IMR-90 (cell line): Measurements from ENCODE around the gene CDC25B. TPM values are rescaled to one million over a fixed set of nuclear protein-coding genes. Genes with fewer than 3 reads are reported as not detected.

Source experiments
- ATAC-seq: fragments of 200-7000 bp; cut with Tn5 transposase; 2 replicates; pipeline ENCODE4 v1.9.1; 2020; ENCODE audit warnings: low read depth, mild to moderate bottlenecking, moderate library complexity
- BruUV-seq: library from RNA; stranded (reverse); fragments of 400-500 nt; replicated peaks from 2 replicates; lab custom pipeline; 2021; lab: Mats Ljungman, UMichigan
- CTCF ChIA-PET: fragments of 300-600 bp; formaldehyde crosslinking; extraction: SDS; loops from one replicate; lab custom pipeline; 2021; ENCODE audit warnings: antibody characterized with exemption; lab: Yijun Ruan, JAX
- POLR2A ChIA-PET: fragments of 300-600 bp; sonication (Branson Sonifier 250); formaldehyde crosslinking; loops from one replicate; lab custom pipeline; 2022; ENCODE audit warnings: antibody characterized with exemption; ENCODE audit not compliant: unreplicated experiment; lab: Charles Lee
- DNase-seq: peaks from one replicate; pipeline ENCODE4 v3.0.0; 2013
- H2AFZ ChIP-seq: replicated peaks from 2 replicates; pipeline ENCODE3; 2013; ENCODE audit warnings: low read length, mild to moderate bottlenecking; ENCODE audit not compliant: poor library complexity
- H2AK5ac ChIP-seq: 2 replicates; pipeline ENCODE4 v1.6.1; 2013; ENCODE audit warnings: low read depth, low read length, inconsistent platforms
- H2AK9ac ChIP-seq: replicated peaks from 2 replicates; pipeline ENCODE3; 2013; ENCODE audit warnings: mild to moderate bottlenecking, low read depth, low read length, moderate library complexity; ENCODE audit not compliant: poor library complexity
- H2BK120ac ChIP-seq: 2 replicates; pipeline ENCODE4 v1.6.1; 2013; ENCODE audit warnings: low read depth, low read length, inconsistent platforms
- H2BK15ac ChIP-seq: 3 replicates; pipeline ENCODE4 v1.6.1; 2013; ENCODE audit warnings: low read depth, low read length, inconsistent platforms
- H2BK20ac ChIP-seq: 2 replicates; pipeline ENCODE4 v1.6.1; 2013; ENCODE audit warnings: low read depth, mild to moderate bottlenecking, inconsistent platforms, low read length, moderate library complexity
- H2BK5ac ChIP-seq: 2 replicates; pipeline ENCODE4 v1.6.1; 2013; ENCODE audit warnings: mild to moderate bottlenecking, low read depth, low read length, inconsistent platforms; ENCODE audit not compliant: poor library complexity, severe bottlenecking
- H3K14ac ChIP-seq: replicated peaks from 2 replicates; pipeline ENCODE4 v1.6.1; 2013; ENCODE audit warnings: low read depth, low read length, inconsistent platforms
- H3K18ac ChIP-seq: 2 replicates; pipeline ENCODE4 v1.6.1; 2013; ENCODE audit warnings: low read depth, low read length, control low read depth
- H3K23ac ChIP-seq: 2 replicates; pipeline ENCODE4 v1.6.1; 2013; ENCODE audit warnings: low read depth, low read length, inconsistent platforms
- H3K27ac ChIP-seq: 2 replicates; pipeline ENCODE4 v1.5.1; 2013; ENCODE audit warnings: mild to moderate bottlenecking, control low read depth, low read length; ENCODE audit not compliant: insufficient read depth
- H3K27me3 ChIP-seq: 2 replicates; pipeline ENCODE4 v1.6.1; 2013; ENCODE audit warnings: low read length; ENCODE audit not compliant: control insufficient read depth, insufficient read depth
- H3K36me3 ChIP-seq: 2 replicates; pipeline ENCODE4 v1.6.1; 2013; ENCODE audit warnings: low read length, mixed read lengths; ENCODE audit not compliant: control insufficient read depth, insufficient read depth
- H3K4ac ChIP-seq: 2 replicates; pipeline ENCODE4 v1.6.1; 2013; ENCODE audit warnings: low read depth, low read length, inconsistent platforms
- H3K4me1 ChIP-seq: 2 replicates; pipeline ENCODE4 v1.6.1; 2013; ENCODE audit warnings: low read length, mixed read lengths; ENCODE audit not compliant: control insufficient read depth, insufficient read depth
- H3K4me2 ChIP-seq: 2 replicates; pipeline ENCODE4 v1.6.1; 2013; ENCODE audit warnings: low read depth, mild to moderate bottlenecking, control low read depth, low read length, moderate library complexity
- H3K4me3 ChIP-seq: 2 replicates; pipeline ENCODE4 v1.5.1; 2013; ENCODE audit warnings: low read depth, mild to moderate bottlenecking, control low read depth, low read length, moderate library complexity; ENCODE audit not compliant: insufficient read depth
- H3K56ac ChIP-seq: 2 replicates; pipeline ENCODE4 v1.6.1; 2013; ENCODE audit warnings: low read length, inconsistent platforms; ENCODE audit not compliant: insufficient read depth; ENCODE audit errors: extremely low read depth
- H3K79me1 ChIP-seq, 2 experiments: 2 replicates each; pipeline ENCODE4 v1.6.1; 2013; ENCODE audit warnings: low read length in 2 of 2, inconsistent platforms in 1 of 2, low read depth in 1 of 2
- H3K9ac ChIP-seq: 2 replicates; pipeline ENCODE4 v1.6.1; 2013; ENCODE audit warnings: low read depth, low read length, control low read depth
- H3K9me1 ChIP-seq: 2 replicates; pipeline ENCODE4 v1.6.1; 2013; ENCODE audit warnings: low read length, inconsistent platforms; ENCODE audit not compliant: insufficient read depth
- H3K9me3 ChIP-seq: 2 replicates; pipeline ENCODE4 v1.6.1; 2013; ENCODE audit warnings: low read length; ENCODE audit not compliant: control insufficient read depth, insufficient read depth
- H4K20me1 ChIP-seq: 2 replicates; pipeline ENCODE4 v1.6.1; 2013; ENCODE audit warnings: low read length, inconsistent platforms; ENCODE audit not compliant: insufficient read depth
- H4K5ac ChIP-seq: 2 replicates; pipeline ENCODE4 v1.6.1; 2013; ENCODE audit warnings: mild to moderate bottlenecking, low read depth, low read length, control low read depth
- H4K8ac ChIP-seq, 2 experiments: 2 replicates each; pipeline ENCODE4 v1.6.1; 2013; ENCODE audit warnings: low read depth in 2 of 2, low read length in 2 of 2, control low read depth in 1 of 2, inconsistent platforms in 1 of 2
- H4K91ac ChIP-seq: 2 replicates; pipeline ENCODE4 v1.6.1; 2013; ENCODE audit warnings: low read depth, low read length, inconsistent platforms; ENCODE audit not compliant: insufficient read depth
- BHLHE40 ChIP-seq: fragments of 150-350 bp; IDR thresholded peaks from 2 replicates; pipeline ENCODE4 v1.6.1; 2016; ENCODE audit warnings: mild to moderate bottlenecking, low read depth, low read length
- CEBPB ChIP-seq: IDR thresholded peaks from 2 replicates; pipeline ENCODE4 v1.6.1; 2012; ENCODE audit warnings: low read depth, low read length, improper control_type of control experiment
- CTCF ChIP-seq: conservative IDR thresholded peaks from 2 replicates; pipeline ENCODE4 v1.5.1; 2012; ENCODE audit warnings: mild to moderate bottlenecking, low read depth, low read length, improper control_type of control experiment
- ELK1 ChIP-seq: fragments of 150-350 bp; IDR thresholded peaks from 2 replicates; pipeline ENCODE4 v1.6.1; 2016; ENCODE audit warnings: low read depth, mild to moderate bottlenecking, low read length, moderate library complexity, borderline replicate concordance
- MAFK ChIP-seq: IDR thresholded peaks from 2 replicates; pipeline ENCODE4 v1.6.1; 2012; ENCODE audit warnings: low read depth, low read length, improper control_type of control experiment
- MAZ ChIP-seq: IDR thresholded peaks from 2 replicates; pipeline ENCODE4 v1.6.1; 2012; ENCODE audit warnings: low read depth, mild to moderate bottlenecking, low read length, improper control_type of control experiment, moderate library complexity, borderline replicate concordance
- MXI1 ChIP-seq: IDR thresholded peaks from 2 replicates; pipeline ENCODE4 v1.6.1; 2012; ENCODE audit warnings: low read depth, mild to moderate bottlenecking, low read length, moderate library complexity, borderline replicate concordance
- NFE2L2 ChIP-seq: fragments of 150-350 bp; IDR thresholded peaks from 2 replicates; pipeline ENCODE4 v1.6.1; 2016; ENCODE audit warnings: low read depth, mild to moderate bottlenecking, low read length
- RAD21 ChIP-seq: IDR thresholded peaks from 2 replicates; pipeline ENCODE4 v1.6.1; 2012; ENCODE audit warnings: low read length, improper control_type of control experiment
- RCOR1 ChIP-seq: IDR thresholded peaks from 2 replicates; pipeline ENCODE4 v1.6.1; 2012; ENCODE audit warnings: mild to moderate bottlenecking, low read length, improper control_type of control experiment; ENCODE audit not compliant: insufficient replicate concordance
- RFX5 ChIP-seq: IDR thresholded peaks from 2 replicates; pipeline ENCODE4 v1.8.0; 2012; ENCODE audit warnings: low read depth, mild to moderate bottlenecking, low read length, moderate library complexity
- SMC3 ChIP-seq: fragments of 150-350 bp; IDR thresholded peaks from 2 replicates; pipeline ENCODE4 v1.6.1; 2016; ENCODE audit warnings: low read depth, mild to moderate bottlenecking, antibody characterized with exemption, low read length, moderate library complexity
- USF2 ChIP-seq: fragments of 150-350 bp; IDR thresholded peaks from 2 replicates; pipeline ENCODE4 v1.6.1; 2017; ENCODE audit warnings: mild to moderate bottlenecking, antibody characterized with exemption, low read length, low read depth
- WGBS, 2 experiments: methylation state at CpG; one replicate each; pipeline versions ENCODE4 v1.1.5 to v1.1.7; 2013; ENCODE audit warnings: missing lambda C conversion rate in 2 of 2; ENCODE audit not compliant: insufficient read length in 1 of 2; ENCODE audit errors: extremely low coverage in 2 of 2; 5-methylcytosine and 5-hydroxymethylcytosine counted together
- dilution Hi-C: fragments of 300-500 bp; cut with HindIII; formaldehyde crosslinking; loops from one replicate; pipeline ENCODE4 v1.14.3; 2018; ENCODE audit warnings: low sequenced_read_pairs; ENCODE audit not compliant: unreplicated experiment
- in situ Hi-C: fragments of 300-500 bp; cut with MboI; formaldehyde crosslinking; loops from 3 replicates; pipeline ENCODE4 v1.14.3; 2019; ENCODE audit warnings: low sequenced_read_pairs, inconsistent platforms, mixed read lengths
- intact Hi-C: fragments of 100-400 bp; cut with micrococcal nuclease; formaldehyde crosslinking; loops from 2 replicates; pipeline ENCODE4 v1.10.0; 2022
- polyA plus RNA-seq, 3 experiments: library from polyadenylated mRNA; depleted of rRNA; stranded (reverse); fragments of >200 nt; gene quantifications; 2 replicates each; pipeline ENCODE4 v1.2.3, GENCODE V29; 2012; ENCODE audit warnings: low replicate concordance in 1 of 3
- total RNA-seq: library from RNA; depleted of rRNA; stranded (reverse); fragments of >200 nt; gene quantifications from 2 replicates; pipeline ENCODE4 v1.2.3, GENCODE V29; 2012

Gene CDC25B
- total and polyA plus RNA-seq, 2 of the 4 experiments (the other 2 are of a cell fraction), result 14.5 to 50.5 TPM

GRCh38 chr20:3778976-3779375, 17.1 kb upstream of the CDC25B start:
- no peak overlapping the region for H2BK15ac ChIP-seq
- BruUV-seq, result no TSS peak
- H2BK5ac ChIP-seq, result no peak overlapping the region
- no peak overlapping the region for H3K4ac ChIP-seq
- CTCF ChIA-PET, result interaction anchor here (1.2 kb wide), 1 partner anchor 8 kb away, joined by 4 read pairs; the partner anchor contains the start of gene CENPB
- H4K20me1 ChIP-seq, result peaks cover 28% of the 10 kb centered on the region
- no peak overlapping the region for H2AK5ac ChIP-seq
- TF ChIP-seq RCOR1 (no peak), RAD21 (no peak), ELK1 (no peak), MAZ (no peak), NFE2L2 (no peak), BHLHE40 (no peak), RFX5 (no peak), CEBPB (no peak), MAFK (no peak), CTCF (no peak), MXI1 (no peak), SMC3 (no peak), USF2 (no peak)
- H4K5ac ChIP-seq, result no peak overlapping the region
- peaks cover 7% of the 10 kb centered on the region; the same call in 1 of the 2 replicates for H3K9me1 ChIP-seq
- H3K4me1 ChIP-seq, result peaks cover 4% of the 10 kb centered on the region; the same call in 1 of the 2 replicates
- H3K14ac ChIP-seq, result no peak overlapping the region
- peaks cover 2 to 22% of the 10 kb centered on the region in 2 experiments; a peak in 3 of 4 replicates for H3K79me1 ChIP-seq
- H3K18ac ChIP-seq, result no peak overlapping the region
- no peak overlapping the region for H3K9ac ChIP-seq
- H3K4me2 ChIP-seq, result no peak overlapping the region
- H2AK9ac ChIP-seq, result peak overlapping the region; percentile 75
- H3K36me3 ChIP-seq, result peaks cover 4% of the 10 kb centered on the region; the same call in 1 of the 2 replicates
- intact Hi-C loops (no loop called here), in situ Hi-C loops (no loop called here), dilution Hi-C loops (no loop called here)
- H3K27me3 ChIP-seq, result peaks cover 9% of the 10 kb centered on the region; the same call in 1 of the 2 replicates
- no peak overlapping the region for H2BK120ac ChIP-seq
- H3K9me3 ChIP-seq, result no peaks in the 10 kb centered on the region
- no peak overlapping the region for H4K91ac ChIP-seq
- POLR2A ChIA-PET, result interaction anchor here (0.5 kb wide), 1 partner anchor 76 kb away, joined by 3 read pairs; no protein-coding TSS in a partner anchor
- no peak overlapping the region for H2AFZ ChIP-seq
- no peak overlapping the region for H3K56ac ChIP-seq
- ATAC-seq (no peak), DNase-seq (no peak)
- H2BK20ac ChIP-seq, result no peak overlapping the region
- 23% methylated on average over 14 of the region's 18 CpGs; no CpG with 5 or more reads in 1 of the 2 experiments for WGBS, 2 experiments
- H3K4me3 ChIP-seq, result no peak overlapping the region
- no peak overlapping the region for H3K27ac ChIP-seq
- H4K8ac ChIP-seq, result no peak overlapping the region
- H3K23ac ChIP-seq, result no peak overlapping the region
